Measurements from ENCODE around the gene PSME1. TPM values are rescaled to one million over a fixed set of nuclear protein-coding genes. Genes with fewer than 3 reads are reported as not detected.

Gene PSME1
- total and polyA plus RNA-seq, 2 donors (not counting 3 experiments of a cell fraction or from before 2014, with no cell fraction given) = 98.1 to 135 TPM

DNA sequence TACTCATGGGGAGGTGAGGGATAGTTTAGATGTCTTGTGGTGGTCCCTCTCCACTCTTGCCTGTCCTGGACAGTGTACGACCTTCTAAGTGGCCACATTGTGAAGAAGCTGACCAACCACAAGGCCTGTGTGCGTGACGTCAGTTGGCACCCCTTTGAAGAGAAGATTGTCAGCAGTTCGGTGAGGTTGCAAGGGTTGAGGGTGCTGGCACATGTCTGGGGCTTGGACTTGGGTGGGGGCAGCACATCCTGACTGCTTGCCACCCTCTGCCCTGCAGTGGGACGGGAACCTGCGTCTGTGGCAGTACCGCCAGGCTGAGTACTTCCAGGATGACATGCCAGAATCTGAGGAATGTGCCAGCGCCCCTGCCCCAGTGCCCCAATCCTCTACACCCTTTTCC, 13.1 kb upstream of the PSME1 start:
- Histone ChIP-seq H3K4me3 (replicated peaks in 1 of 3; ENCODE audit: insufficient read depth in 1 of 3, low read depth in 1 of 3, low read length in 3 of 3) (no peak overlapping the region), H3K4me1 (ENCODE audit: control insufficient read depth, extremely low read depth, insufficient read depth, low read length) (no peaks in the 10 kb centered on the region), H3K9me1 (replicated peaks; ENCODE audit: control insufficient read depth, extremely low read depth, insufficient read depth, low read length) (no peaks in the 10 kb centered on the region), H3K36me3 (ENCODE audit: control insufficient read depth in 2 of 2, extremely low read depth in 1 of 2, insufficient read depth in 2 of 2, low read length in 2 of 2) (peaks cover 11 to 35% of the 10 kb centered on the region in 2 experiments), H2AFZ (ENCODE audit: low read depth, low read length) (no peak overlapping the region), H4K20me1 (replicated peaks; ENCODE audit: control insufficient read depth, extremely low read depth, insufficient read depth, low read length) (no peaks in the 10 kb centered on the region), H3K4me2 (ENCODE audit: insufficient read depth, low read length) (no peak overlapping the region), H3K9me3 (replicated peaks; ENCODE audit: control insufficient read depth, insufficient read depth, low read length) (no peaks in the 10 kb centered on the region), H3K79me2 (ENCODE audit: control insufficient read depth, insufficient read depth, low read length) (no peaks in the 10 kb centered on the region), H3K27ac (ENCODE audit: insufficient read depth, low read depth, low read length) (no peak overlapping the region), H3K9ac (replicated peaks; ENCODE audit: extremely low read depth, insufficient read depth, low read length) (no peak overlapping the region), H3K27me3 (ENCODE audit: control insufficient read depth in 2 of 2, insufficient read depth in 2 of 2, low read length in 2 of 2) (no peaks in the 10 kb centered on the region)
- TF ChIP-seq POLR2AphosphoS5 (IDR thresholded peaks at IDR 0.05; ENCODE audit: insufficient read depth, low read depth, low read length) (no peak), POLR2A (IDR thresholded peaks at IDR 0.05; ENCODE audit: low read depth, low read length) (no peak), MYC (IDR thresholded peaks at IDR 0.05; ENCODE audit: low read depth, low read length) (no peak), GATA2 (IDR thresholded peaks at IDR 0.05; ENCODE audit: insufficient read depth, insufficient read length, low read depth, low read length) (no peak)
- TF ChIP-seq, protein P1, sequence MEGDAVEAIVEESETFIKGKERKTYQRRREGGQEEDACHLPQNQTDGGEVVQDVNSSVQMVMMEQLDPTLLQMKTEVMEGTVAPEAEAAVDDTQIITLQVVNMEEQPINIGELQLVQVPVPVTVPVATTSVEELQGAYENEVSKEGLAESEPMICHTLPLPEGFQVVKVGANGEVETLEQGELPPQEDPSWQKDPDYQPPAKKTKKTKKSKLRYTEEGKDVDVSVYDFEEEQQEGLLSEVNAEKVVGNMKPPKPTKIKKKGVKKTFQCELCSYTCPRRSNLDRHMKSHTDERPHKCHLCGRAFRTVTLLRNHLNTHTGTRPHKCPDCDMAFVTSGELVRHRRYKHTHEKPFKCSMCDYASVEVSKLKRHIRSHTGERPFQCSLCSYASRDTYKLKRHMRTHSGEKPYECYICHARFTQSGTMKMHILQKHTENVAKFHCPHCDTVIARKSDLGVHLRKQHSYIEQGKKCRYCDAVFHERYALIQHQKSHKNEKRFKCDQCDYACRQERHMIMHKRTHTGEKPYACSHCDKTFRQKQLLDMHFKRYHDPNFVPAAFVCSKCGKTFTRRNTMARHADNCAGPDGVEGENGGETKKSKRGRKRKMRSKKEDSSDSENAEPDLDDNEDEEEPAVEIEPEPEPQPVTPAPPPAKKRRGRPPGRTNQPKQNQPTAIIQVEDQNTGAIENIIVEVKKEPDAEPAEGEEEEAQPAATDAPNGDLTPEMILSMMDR (IDR thresholded peaks at IDR 0.05; ENCODE audit: extremely low read depth in 1 of 2, insufficient read depth in 1 of 2, low read depth in 1 of 2, low read length in 2 of 2) = no peak
- no peak for DNase-seq (ENCODE audit: low read depth, low spot score)
- intact Hi-C loops (cut with micrococcal nuclease) (no loop called here), dilution Hi-C loops (cut with MboI; ENCODE audit: extremely low pct_ligation_motif_present, low sequenced_read_pairs) (no loop called here)
- no peak for FAIRE-seq
- no TSS peak for BruUV-seq (replicated peaks)
- POLR2A ChIA-PET = no interaction called here
- CTCF ChIA-PET = interaction anchor here (0.6 to 1.3 kb wide), 2 partner anchors 38 to 64 kb away, joined by 3 read pairs; partner anchors contain the start of gene IRF9

All from endothelial cell of umbilical vein (primary cell).